BE2C (cell line): ENCODE measurements around the gene KCNJ6.

Experiments used
- DNase-seq: peaks from one replicate; pipeline ENCODE4 v3.0.0-alpha.2; 2020
- H3K27me3 ChIP-seq: fragments of 250-450 bp; sonication (Bioruptor Pico); 2 replicates; pipeline ENCODE4 v1.5.1; 2020; ENCODE audit warnings: mild to moderate bottlenecking
- H3K36me3 ChIP-seq: fragments of 250-450 bp; sonication (Bioruptor Pico); 2 replicates; pipeline ENCODE4 v1.5.1; 2020; ENCODE audit warnings: mild to moderate bottlenecking
- H3K4me1 ChIP-seq: fragments of 250-450 bp; sonication (Bioruptor Pico); 2 replicates; pipeline ENCODE4 v1.5.1; 2020
- H3K4me3 ChIP-seq: 2 replicates; pipeline ENCODE4 v1.5.1; 2011; ENCODE audit warnings: low read depth, low read length
- H3K9me3 ChIP-seq: fragments of 250-450 bp; sonication (Bioruptor Pico); 2 replicates; pipeline ENCODE4 v1.5.1; 2020
- CTCF ChIP-seq: IDR thresholded peaks from 2 replicates; pipeline ENCODE4 v1.5.1; 2012; ENCODE audit warnings: mild to moderate bottlenecking, low read depth, low read length

KCNJ6 gene

GRCh38 chr21:37562920-37563640 lies 353.2 kb downstream of the KCNJ6 start:
- peak overlapping the region; percentile 83 for H3K4me3 ChIP-seq
- no peak for TF ChIP-seq CTCF
- no peaks in the 10 kb centered on the region for H3K27me3 ChIP-seq
- no peaks in the 10 kb centered on the region for H3K9me3 ChIP-seq
- H3K4me1 ChIP-seq, result no peaks in the 10 kb centered on the region
- peak; percentile 38 for DNase-seq
- no peaks in the 10 kb centered on the region for H3K36me3 ChIP-seq

- H3K4me1 ChIP-seq, result no peaks in the 10 kb centered on the region
- no peaks in the 10 kb centered on the region for H3K36me3 ChIP-seq
- no peak overlapping the region for H3K4me3 ChIP-seq
- no peaks in the 10 kb centered on the region for H3K27me3 ChIP-seq
- TF ChIP-seq CTCF, result no peak
- H3K9me3 ChIP-seq, result no peaks in the 10 kb centered on the region
- no peak for DNase-seq
These were observed 354.0 kb downstream of the KCNJ6 start for GRCh38 chr21:37561941-37562919.

GRCh38 chr21:37561506-37561905 lies 354.8 kb downstream of the KCNJ6 start:
- DNase-seq, result no peak
- Histone ChIP-seq H3K4me1 (no peaks in the 10 kb centered on the region), H3K27me3 (no peaks in the 10 kb centered on the region), H3K36me3 (no peaks in the 10 kb centered on the region), H3K4me3 (no peak overlapping the region), H3K9me3 (no peaks in the 10 kb centered on the region)
- TF ChIP-seq CTCF, result no peak

GRCh38 chr21:37560385-37560784 lies 355.9 kb downstream of the KCNJ6 start:
- Histone ChIP-seq H3K36me3 (no peaks in the 10 kb centered on the region), H3K4me3 (no peak overlapping the region), H3K27me3 (no peaks in the 10 kb centered on the region), H3K4me1 (no peaks in the 10 kb centered on the region), H3K9me3 (no peaks in the 10 kb centered on the region)
- no peak for DNase-seq
- no peak for TF ChIP-seq CTCF

- H3K36me3 ChIP-seq, result no peaks in the 10 kb centered on the region
- TF ChIP-seq CTCF, result no peak
- H3K9me3 ChIP-seq, result no peaks in the 10 kb centered on the region
- H3K27me3 ChIP-seq, result no peaks in the 10 kb centered on the region
- no peak overlapping the region for H3K4me3 ChIP-seq
- H3K4me1 ChIP-seq, result no peaks in the 10 kb centered on the region
- DNase-seq, result no peak
These were observed 357.5 kb downstream of the KCNJ6 start for GRCh38 chr21:37558676-37559211.
